Prostate gland (tissue), 2 donors: ENCODE results near the gene FAM204A. TPM values are rescaled to one million over a fixed set of nuclear protein-coding genes. Genes with fewer than 3 reads are reported as not detected.

ENCODE experiments used
- DNase-seq: peaks from one replicate; pipeline ENCODE4 v3.0.0-alpha.2; 2019; ENCODE audit warnings: low spot score
- H3K27ac ChIP-seq, 2 donors: fragments of 200-600 bp; sonication (generic); 2 replicates each; pipeline ENCODE4 v1.5.1; 2017 to 2019
- H3K27me3 ChIP-seq: fragments of 200-600 bp; sonication (generic); replicated peaks from 2 replicates; pipeline ENCODE4 v1.5.1; 2019; ENCODE audit not compliant: insufficient read depth
- H3K36me3 ChIP-seq, 2 donors: fragments of 200-600 bp; sonication (generic); 1 replicate in 1 of 2; 2 replicates in 1 of 2; pipeline versions ENCODE4 v1.5.1 to v1.8.1; 2017 to 2019
- H3K4me1 ChIP-seq: fragments of 200-600 bp; sonication (generic); replicated peaks from 2 replicates; pipeline ENCODE4 v1.5.1; 2019
- H3K4me3 ChIP-seq, 2 donors: fragments of 200-600 bp; sonication (generic); 2 replicates each; pipeline ENCODE4 v1.5.1; 2017 to 2019
- H3K9me3 ChIP-seq: fragments of 200-600 bp; sonication (generic); 2 replicates; pipeline ENCODE4 v1.5.1; 2017
- POLR2A ChIP-seq: fragments of 450-650 bp; IDR thresholded peaks from one replicate; pipeline ENCODE4 v1.6.1; 2016; ENCODE audit warnings: antibody characterized with exemption, mild to moderate bottlenecking
- POLR2AphosphoS5 ChIP-seq: sonication (generic); formaldehyde crosslinking; IDR thresholded peaks from one replicate; pipeline ENCODE4 v1.6.1; 2017; ENCODE audit warnings: antibody characterized with exemption
- WGBS: methylation state at CpG from one replicate; pipeline ENCODE4 v1.1.5; 2018; 5-methylcytosine and 5-hydroxymethylcytosine counted together
- intact Hi-C: fragments of 100-400 bp; cut with DNase I; formaldehyde crosslinking; loops from one replicate; pipeline ENCODE4 v1.14.2; 2022
- total RNA-seq, 2 donors: library from RNA; depleted of rRNA; stranded (reverse); fragments of >200 nt; gene quantifications; one replicate each; pipeline ENCODE4 v1.1.0, GENCODE V29; 2016
- TF ChIP-seq, protein P1 (sequence below), 4 experiments: fragments of 200-600 bp in 2 of 4; fragments of 450-650 bp in 2 of 4; sonication (generic) in 2 of 4; IDR thresholded peaks; 1 replicate in 3 of 4; 2 replicates in 1 of 4; pipeline ENCODE4 v1.5.1; 2016 to 2019; ENCODE audit warnings: antibody characterized with exemption in 4 of 4, mild to moderate bottlenecking in 2 of 4, moderate library complexity in 2 of 4

FAM204A gene
- total RNA-seq, 2 donors from 2014 or later = 35.8 to 57.2 TPM

DNA sequence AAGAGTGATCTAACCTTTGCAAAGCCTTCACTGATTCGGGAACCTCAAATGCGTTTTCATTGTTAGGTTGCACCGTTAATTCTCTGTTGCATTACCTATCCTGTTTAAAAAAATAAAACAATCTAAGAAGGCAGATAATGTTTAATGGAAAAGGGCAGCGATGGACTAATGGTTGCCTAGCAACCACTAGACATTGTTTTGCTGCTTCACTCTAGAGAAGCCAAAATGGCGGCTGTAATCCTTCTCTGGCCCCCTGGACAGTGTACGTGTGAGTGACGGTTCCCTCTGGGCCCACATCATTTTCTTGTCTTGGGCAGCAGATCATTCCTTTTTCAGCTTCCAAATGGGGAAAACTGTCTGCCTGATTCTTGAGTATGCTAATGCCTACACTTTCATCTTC lies 43.3 kb downstream of the FAM204A start:
- H3K27me3 ChIP-seq = no peaks in the 10 kb centered on the region
- no peak for DNase-seq
- H3K27ac ChIP-seq = no peak overlapping the region
- TF ChIP-seq, protein P1, sequence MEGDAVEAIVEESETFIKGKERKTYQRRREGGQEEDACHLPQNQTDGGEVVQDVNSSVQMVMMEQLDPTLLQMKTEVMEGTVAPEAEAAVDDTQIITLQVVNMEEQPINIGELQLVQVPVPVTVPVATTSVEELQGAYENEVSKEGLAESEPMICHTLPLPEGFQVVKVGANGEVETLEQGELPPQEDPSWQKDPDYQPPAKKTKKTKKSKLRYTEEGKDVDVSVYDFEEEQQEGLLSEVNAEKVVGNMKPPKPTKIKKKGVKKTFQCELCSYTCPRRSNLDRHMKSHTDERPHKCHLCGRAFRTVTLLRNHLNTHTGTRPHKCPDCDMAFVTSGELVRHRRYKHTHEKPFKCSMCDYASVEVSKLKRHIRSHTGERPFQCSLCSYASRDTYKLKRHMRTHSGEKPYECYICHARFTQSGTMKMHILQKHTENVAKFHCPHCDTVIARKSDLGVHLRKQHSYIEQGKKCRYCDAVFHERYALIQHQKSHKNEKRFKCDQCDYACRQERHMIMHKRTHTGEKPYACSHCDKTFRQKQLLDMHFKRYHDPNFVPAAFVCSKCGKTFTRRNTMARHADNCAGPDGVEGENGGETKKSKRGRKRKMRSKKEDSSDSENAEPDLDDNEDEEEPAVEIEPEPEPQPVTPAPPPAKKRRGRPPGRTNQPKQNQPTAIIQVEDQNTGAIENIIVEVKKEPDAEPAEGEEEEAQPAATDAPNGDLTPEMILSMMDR (IDR thresholded peaks at IDR 0.05) = no peak
- TF ChIP-seq POLR2A (no peak), POLR2AphosphoS5 (no peak)
- no peaks in the 10 kb centered on the region for H3K36me3 ChIP-seq
- no peaks in the 10 kb centered on the region for H3K4me1 ChIP-seq
- intact Hi-C loops = no loop called here
- 94% methylated on average over 7 of the region's 7 CpGs for WGBS
- no peaks in the 10 kb centered on the region for H3K9me3 ChIP-seq
- no peak overlapping the region for H3K4me3 ChIP-seq

DNA sequence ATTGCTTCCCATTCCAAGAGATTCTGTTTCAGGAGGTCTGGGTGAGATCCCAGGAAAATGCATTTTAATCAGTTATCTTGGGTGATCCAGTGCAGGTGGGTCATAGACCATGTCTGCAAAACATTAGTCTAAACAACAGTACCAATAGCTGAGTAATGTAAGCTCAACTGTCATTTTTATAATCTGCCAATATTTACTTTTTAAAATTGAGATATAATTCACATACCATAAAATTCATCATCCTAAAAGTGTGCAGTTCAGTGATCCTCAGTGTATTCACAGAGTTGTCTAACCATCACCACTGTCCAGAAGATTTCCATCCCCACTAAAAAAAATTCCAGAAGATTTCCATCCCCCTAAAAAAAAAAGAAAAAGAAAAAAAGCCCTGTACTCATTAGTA lies 51.0 kb downstream of the FAM204A start:
- Histone ChIP-seq H3K27ac (no peak overlapping the region), H3K27me3 (no peaks in the 10 kb centered on the region), H3K4me3 (no peak overlapping the region), H3K4me1 (no peaks in the 10 kb centered on the region), H3K36me3 (no peaks in the 10 kb centered on the region), H3K9me3 (no peaks in the 10 kb centered on the region)
- TF ChIP-seq, protein P1 (IDR thresholded peaks at IDR 0.05) = no peak
- TF ChIP-seq POLR2AphosphoS5 = no peak
- no peak for TF ChIP-seq POLR2A
- DNase-seq = no peak
- intact Hi-C loops = no loop called here

DNA sequence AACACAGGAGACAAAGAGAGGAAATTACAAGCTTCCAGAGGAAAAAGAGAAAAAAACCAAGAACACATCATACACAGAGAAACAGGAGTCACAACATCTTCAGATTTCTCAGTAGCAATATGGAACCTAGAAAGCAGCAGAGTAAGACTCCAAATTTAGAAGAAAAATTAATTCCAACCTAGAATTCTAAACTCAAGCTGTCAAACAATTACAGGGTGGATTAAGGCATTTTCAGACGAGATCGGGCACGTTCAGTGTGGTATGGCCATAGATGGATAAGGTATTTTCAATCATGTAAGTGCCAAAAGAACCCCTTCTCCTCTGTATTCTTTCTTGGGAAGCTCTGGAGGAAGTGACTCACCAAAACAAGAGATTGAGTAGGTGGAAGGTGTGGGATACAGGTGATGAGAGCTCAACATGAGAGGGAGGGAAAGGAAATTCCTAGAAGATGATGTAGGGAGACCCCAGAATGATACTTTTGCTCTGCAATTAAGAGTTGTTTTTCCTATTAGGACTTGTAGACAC lies 51.6 kb downstream of the FAM204A start:
- Histone ChIP-seq H3K4me3 (no peak overlapping the region), H3K27me3 (no peaks in the 10 kb centered on the region), H3K9me3 (no peaks in the 10 kb centered on the region), H3K36me3 (no peaks in the 10 kb centered on the region), H3K27ac (no peak overlapping the region), H3K4me1 (no peaks in the 10 kb centered on the region)
- DNase-seq = no peak
- intact Hi-C loops = no loop called here
- TF ChIP-seq POLR2A (no peak), POLR2AphosphoS5 (no peak)
- TF ChIP-seq, protein P1 (IDR thresholded peaks at IDR 0.05) = no peak
- WGBS = 84% methylated on average over 3 of the region's 3 CpGs

DNA sequence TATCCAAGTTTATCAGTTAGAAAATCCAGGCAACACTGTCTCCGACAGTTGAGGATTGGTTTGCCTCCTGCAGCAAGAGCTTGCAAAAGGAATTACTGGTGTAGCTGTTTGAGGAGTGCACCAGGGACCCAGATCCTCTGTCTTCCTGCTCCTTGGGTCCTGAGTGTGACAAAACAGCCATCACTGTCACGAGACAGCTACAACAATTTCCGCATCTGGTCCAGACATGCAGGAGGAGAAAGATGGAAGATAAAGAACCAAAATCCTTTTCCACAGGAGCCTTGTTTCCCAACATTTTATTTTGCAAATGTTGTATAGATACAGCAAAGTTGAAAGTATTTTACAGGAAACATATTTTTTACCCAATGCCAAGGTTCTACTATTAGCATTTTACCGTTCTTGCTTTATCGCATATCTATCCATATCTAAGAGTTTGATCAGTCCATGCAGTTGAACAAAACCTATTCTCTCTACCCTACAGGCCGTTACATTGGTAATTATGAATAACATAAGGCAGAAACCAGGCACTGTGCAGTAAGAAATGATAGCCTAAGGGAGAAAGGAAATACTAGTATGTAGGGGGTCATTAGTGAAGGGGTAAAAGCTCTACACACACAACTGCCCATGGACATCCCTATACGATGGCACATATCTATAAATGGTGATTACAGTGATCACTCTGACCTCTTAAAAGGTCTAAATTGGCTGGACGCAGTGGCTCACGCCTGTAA lies 54.9 kb downstream of the FAM204A start:
- H3K36me3 ChIP-seq = no peaks in the 10 kb centered on the region
- H3K4me3 ChIP-seq = no peak overlapping the region
- no peaks in the 10 kb centered on the region for H3K27me3 ChIP-seq
- no peak for DNase-seq
- no peaks in the 10 kb centered on the region for H3K9me3 ChIP-seq
- WGBS = 79% methylated on average over 9 of the region's 9 CpGs
- no peaks in the 10 kb centered on the region for H3K4me1 ChIP-seq
- intact Hi-C loops = no loop called here
- TF ChIP-seq POLR2A (no peak), POLR2AphosphoS5 (no peak)
- TF ChIP-seq, protein P1 (IDR thresholded peaks at IDR 0.05) = no peak
- H3K27ac ChIP-seq = no peak overlapping the region
